Natural killer cell (primary cell): ENCODE measurements around the gene CDC42SE2. TPM values are rescaled to one million over a fixed set of nuclear protein-coding genes. Genes with fewer than 3 reads are reported as not detected.

Source experiments
- ATAC-seq, 3 donors: fragments of 150-1000 bp in 2 of 3; fragments of 200-7000 bp in 1 of 3; cut with Tn5 transposase; 1 replicate in 1 of 3; 2 replicates in 2 of 3; pipeline ENCODE4 v1.10.0; 2021; ENCODE audit warnings: mild to moderate bottlenecking in 2 of 3, moderate library complexity in 2 of 3
- DNase-seq, 2 donors: peaks; one replicate each; pipeline versions ENCODE4 v3.0.0 to v3.0.0-alpha.2; 2013 to 2021; ENCODE audit warnings: mixed read lengths in 1 of 2
- H3K27ac ChIP-seq: one replicate; pipeline ENCODE4 v1.5.1; 2013; ENCODE audit warnings: mild to moderate bottlenecking, low read length
- H3K27me3 ChIP-seq: one replicate; pipeline ENCODE4 v1.6.1; 2013; ENCODE audit warnings: low read length; ENCODE audit not compliant: control insufficient read depth, insufficient read depth
- H3K36me3 ChIP-seq: one replicate; pipeline ENCODE4 v1.6.1; 2013; ENCODE audit warnings: low read length; ENCODE audit not compliant: control insufficient read depth, insufficient read depth
- H3K4me1 ChIP-seq: one replicate; pipeline ENCODE4 v1.6.1; 2013; ENCODE audit warnings: low read length; ENCODE audit not compliant: control insufficient read depth, insufficient read depth
- H3K4me3 ChIP-seq: one replicate; pipeline ENCODE4 v1.5.1; 2013; ENCODE audit warnings: low read length
- H3K9me3 ChIP-seq: one replicate; pipeline ENCODE4 v1.6.1; 2013; ENCODE audit warnings: low read length; ENCODE audit not compliant: control insufficient read depth, insufficient read depth
- H3K27ac Mint-ChIP-seq, 2 donors: one replicate each; pipeline ENCODE4 v1.8.0; 2022; ENCODE audit warnings: mild to moderate bottlenecking in 2 of 2, mixed read lengths in 2 of 2, moderate library complexity in 1 of 2
- H3K27me3 Mint-ChIP-seq, 2 donors: one replicate each; pipeline ENCODE4 v1.8.0; 2022; ENCODE audit warnings: low read depth in 2 of 2, mixed read lengths in 2 of 2
- H3K36me3 Mint-ChIP-seq: one replicate; pipeline ENCODE4 v1.8.0; 2022; ENCODE audit warnings: mixed read lengths
- H3K4me1 Mint-ChIP-seq, 2 donors: one replicate each; pipeline ENCODE4 v1.8.0; 2022; ENCODE audit warnings: mixed read lengths in 2 of 2
- H3K4me3 Mint-ChIP-seq: one replicate; pipeline ENCODE4 v1.8.0; 2022; ENCODE audit warnings: mild to moderate bottlenecking, moderate library complexity, mixed read lengths
- H3K9me3 Mint-ChIP-seq, 2 donors: one replicate each; pipeline ENCODE4 v1.8.0; 2022; ENCODE audit warnings: mixed read lengths in 2 of 2
- WGBS: methylation state at CpG from one replicate; pipeline ENCODE4 v1.1.7; 2013; ENCODE audit warnings: missing lambda C conversion rate; ENCODE audit not compliant: insufficient coverage; 5-methylcytosine and 5-hydroxymethylcytosine counted together
- intact Hi-C: fragments of 100-400 bp; cut with micrococcal nuclease; formaldehyde crosslinking; loops from one replicate; pipeline ENCODE4 v1.14.2; 2022
- total RNA-seq, 4 donors: library from RNA; stranded (reverse); fragments of 120-200 nt in 1 of 4; gene quantifications; one replicate each; pipeline versions ENCODE4 v1.2.3 to v1.2.4, GENCODE V29; 2013 to 2022
- TF ChIP-seq, protein P1 (sequence below): fragments of 200-600 bp; IDR thresholded peaks from one replicate; pipeline ENCODE4 v1.8.0; 2022; ENCODE audit warnings: antibody characterized with exemption

CDC42SE2 gene
- total RNA-seq, 3 donors from 2014 or later (not counting 1 experiment from before 2014, with no cell fraction given) = 140 to 183 (median 166) TPM

DNA sequence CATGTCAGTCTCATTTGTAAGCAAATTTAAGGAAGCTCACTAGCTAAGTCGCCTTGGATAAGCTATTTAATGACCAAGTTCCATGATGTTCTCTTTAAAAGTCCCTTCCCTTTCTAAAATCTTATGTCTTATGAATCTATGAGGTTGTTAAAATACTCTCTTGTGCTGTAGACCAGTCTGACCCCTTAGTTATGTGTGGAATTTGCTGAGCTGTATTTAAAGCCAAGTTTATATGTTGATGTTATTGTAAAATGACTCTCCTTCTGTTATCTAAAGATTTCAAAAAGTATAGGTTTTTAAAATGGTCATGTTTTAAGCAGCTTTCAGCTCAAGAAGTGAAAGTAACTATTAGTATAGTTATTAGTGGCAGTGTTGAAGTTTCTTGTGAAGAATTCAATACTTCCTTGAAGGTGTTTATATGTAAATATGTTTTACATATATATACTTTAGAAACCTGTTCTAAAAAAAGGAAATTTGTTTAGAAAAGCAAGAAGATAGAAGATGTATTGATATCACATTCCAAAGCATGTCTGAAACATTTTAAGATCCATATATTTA lies 92.2 kb downstream of the CDC42SE2 start:
- Histone ChIP-seq H3K27ac (peak overlapping the region; percentile 37), H3K4me1 (peaks cover 3% of the 10 kb centered on the region), H3K27me3 (no peaks in the 10 kb centered on the region), H3K9me3 (no peaks in the 10 kb centered on the region), H3K36me3 (peaks cover 17% of the 10 kb centered on the region), H3K4me3 (no peak overlapping the region)
- H3K36me3 Mint-ChIP-seq = no peaks in the 10 kb centered on the region
- H3K4me1 Mint-ChIP-seq = peaks cover 35 to 36% of the 10 kb centered on the region in 2 donors
- no peaks in the 10 kb centered on the region for H3K9me3 Mint-ChIP-seq
- no peak overlapping the region for H3K4me3 Mint-ChIP-seq
- no peaks in the 10 kb centered on the region for H3K27me3 Mint-ChIP-seq
- TF ChIP-seq, protein P1, sequence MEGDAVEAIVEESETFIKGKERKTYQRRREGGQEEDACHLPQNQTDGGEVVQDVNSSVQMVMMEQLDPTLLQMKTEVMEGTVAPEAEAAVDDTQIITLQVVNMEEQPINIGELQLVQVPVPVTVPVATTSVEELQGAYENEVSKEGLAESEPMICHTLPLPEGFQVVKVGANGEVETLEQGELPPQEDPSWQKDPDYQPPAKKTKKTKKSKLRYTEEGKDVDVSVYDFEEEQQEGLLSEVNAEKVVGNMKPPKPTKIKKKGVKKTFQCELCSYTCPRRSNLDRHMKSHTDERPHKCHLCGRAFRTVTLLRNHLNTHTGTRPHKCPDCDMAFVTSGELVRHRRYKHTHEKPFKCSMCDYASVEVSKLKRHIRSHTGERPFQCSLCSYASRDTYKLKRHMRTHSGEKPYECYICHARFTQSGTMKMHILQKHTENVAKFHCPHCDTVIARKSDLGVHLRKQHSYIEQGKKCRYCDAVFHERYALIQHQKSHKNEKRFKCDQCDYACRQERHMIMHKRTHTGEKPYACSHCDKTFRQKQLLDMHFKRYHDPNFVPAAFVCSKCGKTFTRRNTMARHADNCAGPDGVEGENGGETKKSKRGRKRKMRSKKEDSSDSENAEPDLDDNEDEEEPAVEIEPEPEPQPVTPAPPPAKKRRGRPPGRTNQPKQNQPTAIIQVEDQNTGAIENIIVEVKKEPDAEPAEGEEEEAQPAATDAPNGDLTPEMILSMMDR = no peak
- intact Hi-C loops = no loop called here
- ATAC-seq (peak in 1 of 3 donors; percentile 25), DNase-seq (no peak)
- peak overlapping the region; percentile 84 for H3K27ac Mint-ChIP-seq
- WGBS = 38% methylated on average over 1 of the region's 1 CpG

DNA sequence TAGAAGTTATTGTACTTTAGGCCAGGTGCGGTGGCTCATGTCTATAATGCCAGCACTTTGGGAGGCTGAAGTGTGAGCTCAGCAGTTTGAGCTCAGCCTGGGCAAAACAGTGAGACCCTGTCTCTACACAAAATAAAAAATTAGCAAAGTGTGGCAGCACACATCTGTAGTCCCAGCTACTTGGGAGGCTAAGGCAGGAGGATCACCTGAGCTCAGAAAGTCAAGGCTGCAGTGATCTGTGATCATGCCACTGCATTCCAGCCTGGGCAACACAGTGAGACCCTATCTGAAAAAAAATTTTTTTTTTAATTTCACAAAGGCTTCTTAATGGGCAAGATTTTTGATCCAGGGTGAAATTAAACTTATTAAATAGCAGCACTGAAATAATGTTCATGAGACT lies 92.8 kb downstream of the CDC42SE2 start:
- Histone ChIP-seq H3K36me3 (peaks cover 23% of the 10 kb centered on the region), H3K9me3 (no peaks in the 10 kb centered on the region), H3K4me3 (no peak overlapping the region), H3K27me3 (no peaks in the 10 kb centered on the region), H3K4me1 (peaks cover 7% of the 10 kb centered on the region), H3K27ac (peak overlapping the region; percentile 14)
- peak overlapping the region; percentile 84 for H3K27ac Mint-ChIP-seq
- no peaks in the 10 kb centered on the region for H3K27me3 Mint-ChIP-seq
- peaks cover 36 to 40% of the 10 kb centered on the region in 2 donors for H3K4me1 Mint-ChIP-seq
- ATAC-seq (no peak), DNase-seq (no peak)
- WGBS = 100% methylated on average over 1 of the region's 1 CpG
- H3K9me3 Mint-ChIP-seq = no peaks in the 10 kb centered on the region
- no peak overlapping the region for H3K4me3 Mint-ChIP-seq
- intact Hi-C loops = no loop called here
- TF ChIP-seq, protein P1 = no peak
- no peaks in the 10 kb centered on the region for H3K36me3 Mint-ChIP-seq

DNA sequence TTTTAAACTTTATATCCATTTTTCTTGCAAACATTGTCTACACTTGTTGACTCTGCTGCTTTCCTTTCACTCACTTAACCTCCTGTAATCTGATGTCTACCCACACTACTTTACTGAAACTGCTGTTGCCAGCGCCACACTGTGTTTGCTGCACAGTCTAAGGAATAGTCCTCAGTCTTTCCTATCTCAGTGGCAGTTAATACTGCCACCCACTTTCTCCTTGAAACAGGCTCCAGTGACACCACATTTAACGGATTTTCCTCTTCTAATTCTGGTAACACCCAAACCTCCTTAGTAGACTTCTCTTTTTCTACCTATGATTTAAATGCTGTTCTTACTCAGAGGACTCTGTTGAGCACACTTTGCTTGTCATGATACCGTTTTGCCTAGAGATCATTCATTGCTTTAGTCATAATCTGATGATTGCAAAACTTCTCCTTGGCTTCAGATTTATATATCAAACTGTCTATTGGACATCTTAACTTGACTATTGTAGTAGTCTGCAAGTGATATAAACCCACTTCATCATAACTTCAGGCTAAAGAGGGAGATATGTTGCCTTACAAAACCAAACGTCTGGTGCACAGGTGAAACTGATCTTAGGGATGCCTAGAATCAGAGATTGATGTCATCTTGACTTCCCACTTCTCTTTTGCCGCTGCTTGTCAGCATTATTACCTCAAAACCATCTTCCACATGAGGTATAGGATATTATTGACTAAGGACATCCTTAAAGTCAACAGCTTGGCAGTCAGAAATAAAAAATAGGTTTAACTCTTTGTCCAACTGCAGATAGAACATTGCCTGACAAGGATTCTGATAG lies 94.1 kb downstream of the CDC42SE2 start:
- no peaks in the 10 kb centered on the region for H3K27me3 Mint-ChIP-seq
- peaks cover 9% of the 10 kb centered on the region for H3K4me1 ChIP-seq

More for the DNA sequence above, 94.1 kb downstream of the CDC42SE2 start:
- DNase-seq (peak in 1 of 2 donors; percentile 63), ATAC-seq (peak; percentile 60 to 62 (median 62))
- H3K27me3 ChIP-seq = no peaks in the 10 kb centered on the region
- H3K4me3 Mint-ChIP-seq = no peak overlapping the region
- WGBS = 20% methylated on average over 4 of the region's 5 CpGs
- peak overlapping the region; percentile 19 for H3K27ac ChIP-seq
- H3K4me3 ChIP-seq = no peak overlapping the region
- intact Hi-C loops = no loop called here
- no peaks in the 10 kb centered on the region for H3K36me3 Mint-ChIP-seq
- H3K9me3 Mint-ChIP-seq = no peaks in the 10 kb centered on the region
- H3K36me3 ChIP-seq = peaks cover 29% of the 10 kb centered on the region
- H3K9me3 ChIP-seq = no peaks in the 10 kb centered on the region
- peaks cover 44 to 50% of the 10 kb centered on the region in 2 donors for H3K4me1 Mint-ChIP-seq
- peak overlapping the region; percentile 84 for H3K27ac Mint-ChIP-seq
- TF ChIP-seq, protein P1 = no peak
